SH-SY5Y (cell line): ENCODE results near the gene ZNF83.

Experiments used
- GATA2 ChIP-seq: IDR thresholded peaks from 2 replicates; pipeline ENCODE4 v1.6.1; 2011; ENCODE audit warnings: mild to moderate bottlenecking, low read depth, low read length
- GATA3 ChIP-seq: IDR thresholded peaks from 2 replicates; pipeline ENCODE4 v1.6.1; 2011; ENCODE audit warnings: low read depth, mild to moderate bottlenecking, low read length, moderate library complexity

GRCh38 chr19:52664461-52664860, 26.3 kb upstream of the ZNF83 start:
- TF ChIP-seq GATA3 (no peak), GATA2 (no peak)
